ENCODE measurements around the gene CCDC182. TPM values are rescaled to one million over a fixed set of nuclear protein-coding genes. Genes with fewer than 3 reads are reported as not detected.

Gene CCDC182
- total and polyA plus RNA-seq, 11 donors: not detected

- TF ChIP-seq, protein P1, sequence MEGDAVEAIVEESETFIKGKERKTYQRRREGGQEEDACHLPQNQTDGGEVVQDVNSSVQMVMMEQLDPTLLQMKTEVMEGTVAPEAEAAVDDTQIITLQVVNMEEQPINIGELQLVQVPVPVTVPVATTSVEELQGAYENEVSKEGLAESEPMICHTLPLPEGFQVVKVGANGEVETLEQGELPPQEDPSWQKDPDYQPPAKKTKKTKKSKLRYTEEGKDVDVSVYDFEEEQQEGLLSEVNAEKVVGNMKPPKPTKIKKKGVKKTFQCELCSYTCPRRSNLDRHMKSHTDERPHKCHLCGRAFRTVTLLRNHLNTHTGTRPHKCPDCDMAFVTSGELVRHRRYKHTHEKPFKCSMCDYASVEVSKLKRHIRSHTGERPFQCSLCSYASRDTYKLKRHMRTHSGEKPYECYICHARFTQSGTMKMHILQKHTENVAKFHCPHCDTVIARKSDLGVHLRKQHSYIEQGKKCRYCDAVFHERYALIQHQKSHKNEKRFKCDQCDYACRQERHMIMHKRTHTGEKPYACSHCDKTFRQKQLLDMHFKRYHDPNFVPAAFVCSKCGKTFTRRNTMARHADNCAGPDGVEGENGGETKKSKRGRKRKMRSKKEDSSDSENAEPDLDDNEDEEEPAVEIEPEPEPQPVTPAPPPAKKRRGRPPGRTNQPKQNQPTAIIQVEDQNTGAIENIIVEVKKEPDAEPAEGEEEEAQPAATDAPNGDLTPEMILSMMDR (IDR thresholded peaks at IDR 0.05): no peak
- TF ChIP-seq POLR2A (IDR thresholded peaks at IDR 0.05): no peak
- Histone ChIP-seq H3K27me3 (no peaks in the 10 kb centered on the region), H3K36me3 (no peaks in the 10 kb centered on the region), H3K9me3 (no peaks in the 10 kb centered on the region), H3K4me3 (no peak overlapping the region), H3K4me1 (no peaks in the 10 kb centered on the region), H3K27ac (no peak overlapping the region)
- ATAC-seq (no peak), DNase-seq (no peak)
- WGBS, 4 donors: 73 to 79% (median 76%) methylated on average over 3 of the region's 3 CpGs
- intact Hi-C loops (cut with DNase I): loop anchor here in 1 of 10 donors (5.0 kb wide), 1 partner anchor 495 kb away; no protein-coding TSS in a partner anchor
Observed at GRCh38 chr17:57737450-57737849, 7.6 kb downstream of the CCDC182 start.

DNA sequence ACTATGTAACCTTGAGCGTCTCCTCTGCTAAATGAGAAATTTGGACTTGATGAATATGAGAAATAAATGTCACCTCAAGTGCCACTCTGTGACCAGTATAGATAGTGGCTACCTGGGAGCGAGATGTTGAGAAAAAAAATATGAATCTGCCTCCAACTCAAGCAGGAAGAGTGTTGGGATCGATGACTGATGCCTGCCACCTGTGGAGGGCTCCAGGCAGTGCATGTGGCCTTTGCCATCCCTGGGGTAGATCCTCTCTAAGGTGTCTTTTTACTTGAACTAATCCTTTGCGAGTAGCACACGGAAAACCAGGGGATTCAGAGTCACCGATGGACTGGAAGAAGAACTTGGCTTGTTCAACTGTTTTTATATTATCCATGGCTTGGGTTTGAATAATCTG lies 9.4 kb downstream of the CCDC182 start:
- Histone ChIP-seq H3K9me3 (no peaks in the 10 kb centered on the region), H3K27me3 (no peaks in the 10 kb centered on the region), H3K4me1 (no peaks in the 10 kb centered on the region), H3K36me3 (no peaks in the 10 kb centered on the region), H3K27ac (no peak overlapping the region), H3K4me3 (no peak overlapping the region)
- DNase-seq (no peak), ATAC-seq (no peak)
- TF ChIP-seq POLR2A (IDR thresholded peaks at IDR 0.05): no peak
- TF ChIP-seq, protein P1 (IDR thresholded peaks at IDR 0.05): peak in 5 of 12 donors; percentile 16 to 42 (median 24)
- intact Hi-C loops (cut with DNase I): loop anchor here in 1 of 10 donors (5.0 kb wide), 1 partner anchor 493 kb away; no protein-coding TSS in a partner anchor
- WGBS, 4 donors: 72 to 77% (median 77%) methylated on average over 6 of the region's 6 CpGs

- intact Hi-C loops (cut with DNase I): loop anchor here in 1 of 10 donors (5.0 kb wide), 1 partner anchor 493 kb away; no protein-coding TSS in a partner anchor
- Histone ChIP-seq H3K27me3 (no peaks in the 10 kb centered on the region), H3K27ac (no peak overlapping the region), H3K9me3 (no peaks in the 10 kb centered on the region), H3K4me3 (no peak overlapping the region), H3K4me1 (no peaks in the 10 kb centered on the region), H3K36me3 (no peaks in the 10 kb centered on the region)
- no peak for TF ChIP-seq POLR2A (IDR thresholded peaks at IDR 0.05)
- TF ChIP-seq, protein P1 (IDR thresholded peaks at IDR 0.05): no peak
- WGBS, 4 donors: 90 to 93% (median 92%) methylated on average over 3 of the region's 3 CpGs
- no peak for ATAC-seq
- no peak for DNase-seq
Observed at GRCh38 chr17:57735230-57735629, 9.9 kb downstream of the CCDC182 start.

GRCh38 chr17:57733085-57733484 lies 12.0 kb downstream of the CCDC182 start:
- intact Hi-C loops (cut with DNase I): no loop called here

More at GRCh38 chr17:57733085-57733484, 12.0 kb downstream of the CCDC182 start:
- Histone ChIP-seq H3K27me3 (no peaks in the 10 kb centered on the region), H3K36me3 (no peaks in the 10 kb centered on the region), H3K4me3 (no peak overlapping the region), H3K27ac (no peak overlapping the region), H3K4me1 (no peaks in the 10 kb centered on the region), H3K9me3 (no peaks in the 10 kb centered on the region)
- DNase-seq (no peak), ATAC-seq (no peak)
- 95 to 99% (median 98%) methylated on average over 2 of the region's 2 CpGs for whole genome bisulfite sequencing, 4 donors
- TF ChIP-seq, protein P1 (IDR thresholded peaks at IDR 0.05): no peak
- no peak for TF ChIP-seq POLR2A (IDR thresholded peaks at IDR 0.05)

Measured in heart left ventricle (tissue), 16 donors.